HUES6 (cell line): ENCODE data around the gene DTX1.

Experiments
- H3K27ac ChIP-seq: 2 replicates; pipeline ENCODE4 v1.7.0; 2013; ENCODE audit warnings: low read depth, mild to moderate bottlenecking, low read length, inconsistent platforms
- H3K27me3 ChIP-seq: 2 replicates; pipeline ENCODE4 v1.6.1; 2013; ENCODE audit warnings: low read length; ENCODE audit not compliant: control insufficient read depth, insufficient read depth
- H3K36me3 ChIP-seq: 2 replicates; pipeline ENCODE4 v1.6.1; 2013; ENCODE audit warnings: low read length; ENCODE audit not compliant: control insufficient read depth, insufficient read depth
- H3K4me1 ChIP-seq: 2 replicates; pipeline ENCODE4 v1.6.1; 2013; ENCODE audit warnings: low read length; ENCODE audit not compliant: control insufficient read depth, insufficient read depth
- H3K4me3 ChIP-seq: 2 replicates; pipeline ENCODE4 v1.5.1; 2013; ENCODE audit warnings: low read depth, low read length
- H3K9ac ChIP-seq: one replicate; pipeline ENCODE4 v1.6.1; 2013; ENCODE audit warnings: mild to moderate bottlenecking, low read length
- H3K9me3 ChIP-seq: 2 replicates; pipeline ENCODE4 v1.6.1; 2013; ENCODE audit warnings: low read depth, low read length; ENCODE audit not compliant: control insufficient read depth, insufficient read depth

The DTX1 gene

DNA sequence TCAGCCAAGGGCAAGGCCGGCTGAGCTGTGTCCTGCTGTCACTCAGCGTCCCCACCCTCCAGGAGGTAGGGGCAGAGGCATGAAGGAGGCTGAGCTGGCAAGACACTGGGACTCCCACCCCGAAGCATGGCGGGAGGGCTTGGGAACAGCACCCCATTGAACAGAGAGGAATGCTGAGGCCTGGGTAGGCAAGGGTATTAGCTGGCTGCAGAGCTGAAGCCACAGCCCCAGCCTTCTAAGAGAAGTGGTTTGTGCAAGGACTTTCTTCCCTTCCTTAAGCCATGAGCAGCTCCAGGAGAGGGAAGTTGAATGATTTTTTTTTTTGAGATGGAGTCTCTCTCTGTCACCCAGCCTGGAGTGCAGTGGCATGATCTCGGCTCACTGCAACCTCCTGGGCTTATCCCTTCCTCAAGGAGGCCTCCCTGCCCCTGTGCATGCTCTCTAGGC is 86.4 kb downstream of the DTX1 start:
- no peak overlapping the region for H3K27ac ChIP-seq
- H3K4me1 ChIP-seq, result no peaks in the 10 kb centered on the region
- H3K9me3 ChIP-seq, result peaks cover 7% of the 10 kb centered on the region; the same call in 1 of the 2 replicates
- no peak overlapping the region for H3K9ac ChIP-seq
- no peaks in the 10 kb centered on the region for H3K27me3 ChIP-seq
- H3K4me3 ChIP-seq, result no peak overlapping the region
- H3K36me3 ChIP-seq, result no peaks in the 10 kb centered on the region

GRCh38 chr12:113143959-113144358 is 87.4 kb downstream of the DTX1 start:
- Histone ChIP-seq H3K27me3 (no peaks in the 10 kb centered on the region), H3K4me1 (peaks cover under 1% of the 10 kb centered on the region; the same call in 1 of the 2 replicates), H3K36me3 (no peaks in the 10 kb centered on the region), H3K4me3 (no peak overlapping the region), H3K27ac (no peak overlapping the region), H3K9ac (no peak overlapping the region), H3K9me3 (peaks cover 7% of the 10 kb centered on the region; the same call in 1 of the 2 replicates)

DNA sequence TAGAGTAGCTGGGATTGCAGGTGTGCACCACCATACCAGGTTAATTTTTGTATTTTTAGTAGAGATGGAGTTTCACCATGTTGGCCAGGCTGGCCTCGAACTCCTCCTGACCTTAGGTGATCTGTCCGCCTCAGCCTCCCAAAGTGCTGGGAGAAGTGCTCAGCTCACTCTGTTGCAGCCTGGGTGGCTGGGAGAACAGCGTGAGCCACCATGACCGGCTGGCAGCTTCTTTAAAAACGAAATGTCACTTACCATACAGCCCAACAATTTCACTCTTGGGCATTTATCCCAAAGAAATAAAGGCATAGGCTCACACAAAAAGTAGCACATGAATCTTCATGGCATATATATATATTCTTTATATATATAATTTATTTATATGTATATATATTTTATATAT is 88.3 kb downstream of the DTX1 start:
- no peaks in the 10 kb centered on the region for H3K36me3 ChIP-seq
- H3K9ac ChIP-seq, result no peak overlapping the region
- H3K4me1 ChIP-seq, result peaks cover 8% of the 10 kb centered on the region

DNA sequence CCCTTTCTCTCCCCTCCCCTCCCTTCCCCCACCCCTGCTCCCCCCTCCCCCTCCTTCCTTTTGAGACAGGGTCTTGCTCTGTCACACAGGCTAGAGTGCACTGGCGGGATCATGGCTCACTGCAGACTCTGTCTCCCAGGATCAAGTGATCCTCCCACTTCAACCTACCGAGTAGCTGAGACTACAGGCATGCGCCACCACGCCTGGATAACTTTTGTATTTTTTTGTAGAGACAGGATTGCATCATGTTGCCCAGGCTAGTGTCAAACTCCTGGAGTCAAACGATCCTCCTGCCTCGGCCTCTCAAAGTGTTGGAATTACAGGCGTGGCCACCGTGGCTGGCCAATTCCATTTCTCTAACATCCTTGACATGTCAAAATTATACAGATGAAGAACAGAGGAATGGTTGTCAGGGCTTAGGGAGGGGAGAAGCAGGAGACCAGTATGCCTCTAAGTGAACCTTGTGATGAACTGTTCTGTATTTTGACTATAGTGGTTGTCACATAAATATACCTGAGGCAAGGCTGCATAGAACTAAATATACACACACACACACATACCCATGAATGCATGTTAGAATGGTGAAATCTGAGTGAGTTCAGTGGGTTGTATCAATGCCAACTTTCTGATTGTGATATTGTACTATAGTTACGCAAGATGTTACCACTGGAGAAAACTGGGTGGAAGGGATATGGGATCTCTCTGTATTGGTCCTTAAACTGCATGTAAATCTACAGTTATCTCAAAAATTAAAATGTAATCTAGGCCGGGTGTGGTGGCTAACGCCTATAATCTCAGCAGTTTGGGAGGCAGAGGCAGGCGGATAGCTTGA is 89.4 kb downstream of the DTX1 start:
- peaks cover 16% of the 10 kb centered on the region for H3K4me1 ChIP-seq
- H3K9ac ChIP-seq, result no peak overlapping the region
- H3K4me3 ChIP-seq, result no peak overlapping the region
- peaks cover 7% of the 10 kb centered on the region; the same call in 1 of the 2 replicates for H3K9me3 ChIP-seq
- no peak overlapping the region for H3K27ac ChIP-seq
- no peaks in the 10 kb centered on the region for H3K36me3 ChIP-seq
- H3K27me3 ChIP-seq, result peaks cover 12% of the 10 kb centered on the region

More for the DNA sequence above, 88.3 kb downstream of the DTX1 start:
- no peak overlapping the region for H3K4me3 ChIP-seq
- H3K27me3 ChIP-seq, result peaks cover under 1% of the 10 kb centered on the region; the same call in 1 of the 2 replicates
- H3K9me3 ChIP-seq, result peaks cover 7% of the 10 kb centered on the region; the same call in 1 of the 2 replicates
- no peak overlapping the region for H3K27ac ChIP-seq

GRCh38 chr12:113146999-113147398 is 90.5 kb downstream of the DTX1 start:
- no peak overlapping the region for H3K4me3 ChIP-seq
- peaks cover 7% of the 10 kb centered on the region; the same call in 1 of the 2 replicates for H3K9me3 ChIP-seq
- peaks cover 20% of the 10 kb centered on the region for H3K27me3 ChIP-seq
- H3K36me3 ChIP-seq, result no peaks in the 10 kb centered on the region
- no peak overlapping the region for H3K27ac ChIP-seq
- H3K9ac ChIP-seq, result no peak overlapping the region
- H3K4me1 ChIP-seq, result peaks cover 16% of the 10 kb centered on the region
